Endothelial cell (in vitro differentiated cells): ENCODE results near the gene DHRS9. TPM values are rescaled to one million over a fixed set of nuclear protein-coding genes. Genes with fewer than 3 reads are reported as not detected.

Source experiments
- DNase-seq: peaks from one replicate; pipeline ENCODE4 v3.0.0; 2021; ENCODE audit warnings: low spot score
- H3K27ac Mint-ChIP-seq: one replicate; pipeline ENCODE4 v1.8.0; 2021; ENCODE audit warnings: mixed read lengths, inconsistent platforms; ENCODE audit not compliant: unreplicated experiment
- H3K27me3 Mint-ChIP-seq: one replicate; pipeline ENCODE4 v1.8.0; 2021; ENCODE audit warnings: mild to moderate bottlenecking, moderate library complexity, mixed read lengths, inconsistent platforms; ENCODE audit not compliant: unreplicated experiment
- H3K36me3 Mint-ChIP-seq: one replicate; pipeline ENCODE4 v1.8.0; 2021; ENCODE audit warnings: mild to moderate bottlenecking, low read depth, mixed read lengths, inconsistent platforms; ENCODE audit not compliant: unreplicated experiment
- H3K4me1 Mint-ChIP-seq: one replicate; pipeline ENCODE4 v1.8.0; 2021; ENCODE audit warnings: mild to moderate bottlenecking, mixed read lengths, inconsistent platforms; ENCODE audit not compliant: unreplicated experiment
- H3K4me3 Mint-ChIP-seq: one replicate; pipeline ENCODE4 v1.8.0; 2021; ENCODE audit warnings: mild to moderate bottlenecking, mixed read lengths, inconsistent platforms; ENCODE audit not compliant: unreplicated experiment
- H3K9me3 Mint-ChIP-seq: one replicate; pipeline ENCODE4 v1.8.0; 2021; ENCODE audit warnings: mixed read lengths, inconsistent platforms; ENCODE audit not compliant: unreplicated experiment
- total RNA-seq: library from RNA; stranded (reverse); fragmentation: NEBNext Ultra II Directional; extraction: Animal tissue kit (Norgen Biotek cat#: 25700); gene quantifications from one replicate; pipeline ENCODE4 v1.2.1, GENCODE V29; 2021; ENCODE audit not compliant: unreplicated experiment
- TF ChIP-seq, protein P1 (sequence below): fragments of 200-600 bp; sonication (generic); IDR thresholded peaks from one replicate; pipeline ENCODE4 v1.5.0; 2021; ENCODE audit warnings: antibody characterized with exemption; ENCODE audit not compliant: unreplicated experiment

Gene DHRS9
- total RNA-seq, 1 donor from 2014 or later = not detected

DNA sequence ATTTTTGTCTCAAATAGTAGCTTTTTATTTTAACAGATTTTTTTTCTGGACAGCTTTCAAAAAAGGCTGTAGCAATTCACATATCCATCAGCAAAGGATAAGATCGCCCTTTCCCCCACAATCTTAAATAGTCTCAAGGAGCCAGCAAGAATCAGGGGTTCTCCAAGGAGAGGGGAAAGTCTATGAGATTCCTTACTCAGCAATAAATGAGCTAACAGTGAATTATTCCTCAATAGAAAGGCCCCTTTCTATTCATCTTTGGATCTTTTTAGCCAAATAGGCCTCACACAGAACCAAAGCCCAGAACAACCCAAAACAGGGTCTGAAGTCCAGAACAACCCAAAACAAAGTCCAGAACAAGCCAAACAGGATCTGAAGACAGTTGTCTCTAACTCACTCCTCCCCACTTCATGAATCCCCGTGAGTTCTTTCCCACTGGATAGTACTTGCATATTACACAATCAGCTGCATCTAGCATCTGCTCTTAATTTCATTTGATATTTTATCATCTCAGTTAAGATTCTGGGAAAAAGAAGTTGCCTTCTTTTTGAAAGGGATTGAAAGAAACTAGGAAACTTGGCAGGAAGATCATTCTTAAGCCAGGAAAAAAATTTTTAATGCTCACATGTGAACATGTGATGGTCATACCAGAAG lies 3.4 kb upstream of the DHRS9 start:
- no peaks in the 10 kb centered on the region for H3K27me3 Mint-ChIP-seq
- H3K27ac Mint-ChIP-seq = no peak overlapping the region
- no peaks in the 10 kb centered on the region for H3K9me3 Mint-ChIP-seq
- H3K36me3 Mint-ChIP-seq = no peaks in the 10 kb centered on the region
- no peak overlapping the region for H3K4me3 Mint-ChIP-seq
- no peak for DNase-seq
- TF ChIP-seq, protein P1, sequence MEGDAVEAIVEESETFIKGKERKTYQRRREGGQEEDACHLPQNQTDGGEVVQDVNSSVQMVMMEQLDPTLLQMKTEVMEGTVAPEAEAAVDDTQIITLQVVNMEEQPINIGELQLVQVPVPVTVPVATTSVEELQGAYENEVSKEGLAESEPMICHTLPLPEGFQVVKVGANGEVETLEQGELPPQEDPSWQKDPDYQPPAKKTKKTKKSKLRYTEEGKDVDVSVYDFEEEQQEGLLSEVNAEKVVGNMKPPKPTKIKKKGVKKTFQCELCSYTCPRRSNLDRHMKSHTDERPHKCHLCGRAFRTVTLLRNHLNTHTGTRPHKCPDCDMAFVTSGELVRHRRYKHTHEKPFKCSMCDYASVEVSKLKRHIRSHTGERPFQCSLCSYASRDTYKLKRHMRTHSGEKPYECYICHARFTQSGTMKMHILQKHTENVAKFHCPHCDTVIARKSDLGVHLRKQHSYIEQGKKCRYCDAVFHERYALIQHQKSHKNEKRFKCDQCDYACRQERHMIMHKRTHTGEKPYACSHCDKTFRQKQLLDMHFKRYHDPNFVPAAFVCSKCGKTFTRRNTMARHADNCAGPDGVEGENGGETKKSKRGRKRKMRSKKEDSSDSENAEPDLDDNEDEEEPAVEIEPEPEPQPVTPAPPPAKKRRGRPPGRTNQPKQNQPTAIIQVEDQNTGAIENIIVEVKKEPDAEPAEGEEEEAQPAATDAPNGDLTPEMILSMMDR = no peak
- H3K4me1 Mint-ChIP-seq = peaks cover 8% of the 10 kb centered on the region

DNA sequence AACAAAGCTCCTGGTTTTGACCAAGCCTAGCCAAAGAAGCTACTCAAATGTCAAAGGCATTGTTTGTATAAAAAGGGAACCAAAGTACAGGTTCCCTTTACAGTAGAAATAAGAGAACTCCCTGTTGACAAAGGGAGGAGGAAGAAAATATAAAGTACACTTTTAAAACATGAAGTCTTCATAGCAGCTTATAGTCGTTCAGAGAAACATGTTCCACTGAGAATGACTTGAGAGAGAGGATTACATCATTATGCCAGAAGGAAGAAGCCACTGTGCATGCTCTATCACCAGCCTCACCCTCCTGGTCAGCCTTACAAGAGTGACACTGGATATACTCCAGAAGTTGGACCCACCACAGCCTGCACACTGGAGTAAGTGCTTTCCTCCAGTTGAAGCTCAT lies 2.5 kb upstream of the DHRS9 start:
- no peaks in the 10 kb centered on the region for H3K36me3 Mint-ChIP-seq
- TF ChIP-seq, protein P1 = no peak
- H3K27me3 Mint-ChIP-seq = no peaks in the 10 kb centered on the region
- no peak for DNase-seq
- peaks cover 8% of the 10 kb centered on the region for H3K4me1 Mint-ChIP-seq
- no peak overlapping the region for H3K27ac Mint-ChIP-seq
- no peaks in the 10 kb centered on the region for H3K9me3 Mint-ChIP-seq
- no peak overlapping the region for H3K4me3 Mint-ChIP-seq

DNA sequence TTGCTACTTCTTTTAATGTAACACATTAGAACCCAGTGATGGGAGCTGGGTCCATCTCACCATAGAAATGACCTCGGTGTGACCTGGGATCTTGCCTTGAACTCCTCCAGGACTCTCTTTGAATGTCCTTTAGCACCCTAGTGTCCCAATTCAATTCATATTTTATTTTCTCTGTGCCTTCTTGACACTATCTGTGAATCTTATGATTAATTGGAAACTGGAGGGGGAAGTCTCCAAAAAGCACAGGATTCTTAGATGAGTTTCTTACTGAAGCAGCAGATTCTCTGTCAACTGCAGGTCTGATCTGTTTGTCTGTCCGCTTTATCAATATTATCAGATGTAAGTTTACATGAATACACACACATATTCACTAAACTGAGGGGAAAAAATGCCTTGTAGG lies 470 bp downstream of the DHRS9 start:
- no peak for DNase-seq
- Mint-ChIP-seq H3K27ac (no peak overlapping the region), H3K27me3 (no peaks in the 10 kb centered on the region), H3K4me1 (no peaks in the 10 kb centered on the region), H3K4me3 (no peak overlapping the region), H3K36me3 (no peaks in the 10 kb centered on the region), H3K9me3 (no peaks in the 10 kb centered on the region)
- TF ChIP-seq, protein P1 = no peak

DNA sequence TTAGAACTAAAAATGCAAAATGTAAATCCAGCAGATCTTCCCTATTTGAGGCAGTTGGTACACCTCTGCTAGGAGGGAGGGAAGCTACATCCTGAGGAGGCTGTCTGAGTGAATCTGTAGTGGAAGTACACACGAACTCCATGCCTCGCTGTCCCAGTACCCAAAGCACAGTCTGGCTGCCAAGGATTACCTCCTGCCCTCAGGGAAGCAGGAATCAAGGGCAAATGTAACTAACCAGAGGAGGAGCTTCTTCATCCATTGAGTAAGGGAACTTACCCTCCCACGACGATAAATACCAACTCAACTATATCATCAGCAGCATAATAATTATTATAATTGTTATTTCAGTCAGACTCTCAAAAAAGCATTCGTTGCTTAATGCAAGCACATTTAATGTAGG lies 2.1 kb downstream of the DHRS9 start:
- Mint-ChIP-seq H3K4me1 (no peaks in the 10 kb centered on the region), H3K36me3 (no peaks in the 10 kb centered on the region), H3K4me3 (no peak overlapping the region), H3K9me3 (no peaks in the 10 kb centered on the region), H3K27ac (no peak overlapping the region), H3K27me3 (no peaks in the 10 kb centered on the region)
- TF ChIP-seq, protein P1 = no peak
- no peak for DNase-seq

DNA sequence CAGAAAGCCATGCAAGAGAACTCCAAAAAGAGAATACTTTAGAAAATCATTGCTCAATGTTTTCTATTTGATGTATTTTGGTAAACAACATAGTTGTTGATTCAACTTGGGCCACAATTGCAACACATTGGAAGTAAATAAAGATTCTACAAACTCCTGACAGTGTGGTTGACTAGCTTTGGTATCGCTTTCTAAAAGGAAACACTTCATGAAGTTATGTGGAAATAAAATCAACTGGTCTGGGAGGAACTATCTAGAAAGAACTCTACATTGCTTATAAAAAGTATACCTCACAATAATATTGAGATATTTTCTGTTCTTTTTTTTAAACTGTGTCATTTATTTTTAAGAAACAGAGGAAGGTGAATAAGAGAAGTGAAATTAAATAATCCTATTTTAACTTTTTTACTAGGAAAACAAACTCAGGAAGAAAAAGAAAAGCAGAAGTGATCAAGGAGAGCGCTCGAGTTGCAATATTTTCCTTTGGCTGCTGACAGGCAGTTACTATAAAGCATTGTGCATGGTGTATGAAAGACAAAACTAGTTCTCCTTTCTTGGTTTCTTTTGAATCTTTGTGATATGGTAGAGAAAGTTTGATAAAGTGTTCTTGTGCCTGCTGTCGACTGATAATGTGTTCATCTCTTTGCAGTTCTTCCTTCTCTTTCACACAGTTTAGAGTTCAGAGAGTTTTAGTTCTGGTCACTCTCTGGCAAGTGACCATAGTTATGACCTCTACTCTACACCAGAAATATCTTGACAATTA lies 3.0 kb downstream of the DHRS9 start:
- no peaks in the 10 kb centered on the region for H3K4me1 Mint-ChIP-seq
- H3K27ac Mint-ChIP-seq = no peak overlapping the region
- no peaks in the 10 kb centered on the region for H3K9me3 Mint-ChIP-seq
- H3K4me3 Mint-ChIP-seq = no peak overlapping the region
- H3K36me3 Mint-ChIP-seq = no peaks in the 10 kb centered on the region
- TF ChIP-seq, protein P1 = no peak
- no peak for DNase-seq
- H3K27me3 Mint-ChIP-seq = no peaks in the 10 kb centered on the region
